SK-N-MC (cell line): ENCODE results near the gene SIMC1.

ENCODE experiments used
- DNase-seq: peaks from one replicate; pipeline ENCODE4 v3.0.0-alpha.2; 2011; ENCODE audit warnings: low read depth, low spot score
- H3K27ac ChIP-seq: fragments of 200-600 bp; sonication (generic); 2 replicates; pipeline ENCODE4 v1.5.1; 2016; ENCODE audit warnings: mixed run types
- H3K36me3 ChIP-seq: fragments of 200-600 bp; sonication (generic); 2 replicates; pipeline ENCODE4 v1.6.1; 2017; ENCODE audit warnings: antibody characterized with exemption, low read length, mixed read lengths; ENCODE audit not compliant: insufficient read depth
- H3K4me3 ChIP-seq: fragments of 200-600 bp; sonication (generic); 2 replicates; pipeline ENCODE4 v1.5.1; 2016
- H3K9ac ChIP-seq: fragments of 200-600 bp; sonication (generic); 2 replicates; pipeline ENCODE4 v1.8.0; 2017; ENCODE audit warnings: mixed run types, mixed read lengths; ENCODE audit not compliant: insufficient read length
- H3K9me3 ChIP-seq: fragments of 200-600 bp; sonication (generic); 2 replicates; pipeline ENCODE4 v1.6.1; 2017; ENCODE audit warnings: low read depth, mild to moderate bottlenecking, antibody characterized with exemption, low read length, moderate library complexity, mixed read lengths
- EZH2 ChIP-seq: fragments of 200-600 bp; sonication (generic); IDR thresholded peaks from one replicate; pipeline ENCODE4 v1.6.1; 2017; ENCODE audit warnings: antibody characterized with exemption
- FOXP2 ChIP-seq: optimal IDR thresholded peaks from 2 replicates; pipeline ENCODE3; 2011; ENCODE audit warnings: mild to moderate bottlenecking, moderate library complexity; ENCODE audit not compliant: insufficient read depth; ENCODE audit errors: extremely low read length, control extremely low read depth
- POLR2AphosphoS5 ChIP-seq: IDR thresholded peaks from 2 replicates; pipeline ENCODE4 v1.6.1; 2012; ENCODE audit warnings: mild to moderate bottlenecking, low read depth, low read length, borderline replicate concordance

The SIMC1 gene

DNA sequence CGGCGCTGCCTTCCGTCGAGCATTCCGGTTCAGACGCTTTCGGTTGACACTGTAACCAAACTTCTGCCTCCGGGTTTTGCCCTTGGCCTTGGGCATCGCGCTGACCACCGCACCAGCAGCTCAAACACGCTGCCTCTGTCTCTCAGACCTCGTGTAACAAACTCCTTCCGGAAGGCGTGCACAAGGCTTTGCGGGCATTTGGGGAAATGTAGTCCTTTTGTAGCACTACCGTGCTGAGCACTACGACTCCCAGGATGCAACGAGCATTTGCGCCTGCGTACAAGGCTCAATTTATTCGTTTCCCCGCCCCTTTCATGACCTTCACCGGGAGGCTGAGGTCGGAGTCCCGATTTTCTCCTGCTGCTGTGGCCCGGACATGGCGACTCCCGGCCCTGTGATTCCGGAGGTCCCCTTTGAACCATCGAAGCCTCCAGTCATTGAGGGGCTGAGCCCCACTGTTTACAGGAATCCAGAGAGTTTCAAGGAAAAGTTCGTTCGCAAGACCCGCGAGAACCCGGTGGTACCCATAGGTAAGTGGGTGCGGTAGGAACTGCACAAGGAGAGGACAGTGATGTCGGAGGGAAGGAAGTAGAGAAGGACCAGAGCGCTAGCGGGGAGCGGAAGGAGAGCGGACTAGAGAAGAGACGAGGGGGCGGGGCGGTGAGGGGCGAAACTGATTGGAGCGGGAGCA is 150.4 kb downstream of the SIMC1 start, which contains the start of the genes HIGD2A and NOP16:
TSS of gene HIGD2A (plus strand) at position 308 of the 691 bp plus-strand sequence. CDS start at position 377, 69 bp downstream.
TSS of gene NOP16 (minus strand) at position 155 of the 691 bp plus-strand sequence. CDS start at position 96, 59 bp downstream.
- Histone ChIP-seq H3K9ac (peak within 1 kb of the TSS; percentile 96), H3K36me3 (peaks cover 44% of the 10 kb centered on the region), H3K4me3 (peak within 1 kb of the TSS; percentile 86), H3K27ac (peak within 1 kb of the TSS; percentile 97), H3K9me3 (no peaks in the 10 kb centered on the region)
- peak; percentile 97 for DNase-seq
- TF ChIP-seq FOXP2 (no peak), POLR2AphosphoS5 (peak; percentile 96), EZH2 (no peak)

DNA sequence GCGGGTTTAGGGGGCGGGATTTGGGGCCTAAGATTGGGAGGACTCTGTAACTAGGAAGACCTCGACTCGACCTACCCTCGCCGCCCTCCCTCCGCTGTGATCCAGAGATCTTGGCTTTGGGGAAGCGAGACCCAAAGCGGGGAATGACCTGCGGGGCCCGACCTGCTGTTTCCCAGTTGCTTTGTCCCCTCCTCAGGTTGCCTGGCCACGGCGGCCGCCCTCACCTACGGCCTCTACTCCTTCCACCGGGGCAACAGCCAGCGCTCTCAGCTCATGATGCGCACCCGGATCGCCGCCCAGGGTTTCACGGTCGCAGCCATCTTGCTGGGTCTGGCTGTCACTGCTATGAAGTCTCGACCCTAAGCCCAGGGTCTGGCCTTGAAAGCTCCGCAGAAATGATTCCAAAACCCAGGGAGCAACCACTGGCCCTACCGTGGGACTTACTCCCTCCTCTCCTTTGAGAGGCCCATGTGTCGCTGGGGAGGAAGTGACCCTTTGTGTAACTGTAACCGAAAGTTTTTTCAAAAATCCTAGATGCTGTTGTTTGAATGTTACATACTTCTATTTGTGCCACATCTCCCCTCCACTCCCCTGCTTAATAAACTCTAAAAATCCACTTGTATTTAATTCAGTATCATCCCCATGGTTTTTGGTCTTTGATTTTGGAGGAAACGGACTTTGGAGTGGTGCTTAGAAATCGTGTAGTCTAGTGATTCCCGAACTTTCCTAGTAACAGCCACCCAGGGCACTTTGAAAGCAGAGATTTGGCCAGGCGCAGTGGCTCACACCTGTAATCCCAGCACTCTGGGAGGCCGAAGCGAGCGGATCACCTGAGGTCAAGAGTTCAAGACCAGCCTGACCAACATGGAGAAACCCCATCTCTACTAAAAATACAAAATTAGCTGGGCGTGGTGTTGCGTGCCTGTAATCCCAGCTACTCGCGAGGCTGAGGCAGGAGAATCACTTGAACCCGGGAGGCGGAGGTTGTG is 151.2 kb downstream of the SIMC1 start:
- H3K27ac ChIP-seq: peak overlapping the region; percentile 69; the same call in 1 of the 2 replicates
- peak overlapping the region; percentile 86 for H3K4me3 ChIP-seq
- peaks cover 36% of the 10 kb centered on the region for H3K36me3 ChIP-seq
- H3K9ac ChIP-seq: peak overlapping the region; percentile 94
- DNase-seq: no peak
- no peaks in the 10 kb centered on the region for H3K9me3 ChIP-seq
- TF ChIP-seq POLR2AphosphoS5: no peak; the same call in none of the 2 replicates
- no peak for TF ChIP-seq FOXP2
- TF ChIP-seq EZH2: no peak

DNA sequence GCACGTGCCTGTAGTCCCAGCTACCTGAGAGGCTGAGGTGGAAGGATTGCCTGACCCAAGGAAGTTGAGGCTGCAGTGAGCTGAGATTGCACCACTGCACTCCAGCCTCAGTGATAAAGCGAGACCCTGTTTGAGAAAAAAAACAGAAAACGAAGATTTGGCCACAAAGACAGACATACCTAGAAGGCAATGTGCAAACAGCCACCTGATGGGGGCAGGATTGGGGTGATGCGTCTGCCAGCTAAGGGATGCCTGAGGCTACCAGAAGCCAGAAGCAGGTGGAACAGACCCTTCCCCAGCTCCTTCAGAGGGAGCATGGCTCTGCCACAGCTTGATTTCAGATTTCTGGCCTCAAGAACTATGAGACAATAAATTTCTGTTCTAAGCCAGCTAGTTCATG is 153.3 kb downstream of the SIMC1 start:
- no peak for DNase-seq
- TF ChIP-seq POLR2AphosphoS5 (no peak), EZH2 (no peak), FOXP2 (no peak)
- H3K9ac ChIP-seq: no peak overlapping the region
- H3K4me3 ChIP-seq: no peak overlapping the region
- no peaks in the 10 kb centered on the region for H3K9me3 ChIP-seq
- peaks cover 15% of the 10 kb centered on the region for H3K36me3 ChIP-seq
- no peak overlapping the region for H3K27ac ChIP-seq

DNA sequence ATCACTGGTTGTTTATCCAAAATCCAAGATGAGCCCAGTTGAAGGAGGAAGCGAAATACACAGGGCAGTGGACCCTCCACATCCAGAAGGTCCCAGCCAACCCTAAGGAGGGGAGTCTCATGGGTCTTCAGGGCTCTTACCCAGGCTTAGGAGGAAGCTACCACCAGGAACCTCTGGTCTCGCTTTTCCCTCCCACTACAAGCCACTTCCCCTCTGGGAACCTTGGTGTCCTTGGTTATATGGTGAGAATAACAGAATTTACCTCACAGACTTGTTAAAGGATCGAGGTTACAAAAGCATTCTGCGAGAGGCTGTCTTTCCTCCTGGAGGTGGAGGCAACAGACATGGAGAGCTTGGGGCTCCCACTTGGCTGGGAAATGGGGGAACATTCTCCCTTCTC is 153.8 kb downstream of the SIMC1 start:
- no peak overlapping the region for H3K9ac ChIP-seq
- peaks cover 10% of the 10 kb centered on the region for H3K36me3 ChIP-seq
- no peaks in the 10 kb centered on the region for H3K9me3 ChIP-seq
- no peak overlapping the region for H3K27ac ChIP-seq
- no peak overlapping the region for H3K4me3 ChIP-seq
- DNase-seq: no peak
- TF ChIP-seq FOXP2 (no peak), POLR2AphosphoS5 (no peak), EZH2 (no peak)

GRCh38 chr5:176392526-176392925 is 154.3 kb downstream of the SIMC1 start:
- Histone ChIP-seq H3K36me3 (peaks cover 5% of the 10 kb centered on the region), H3K9ac (no peak overlapping the region), H3K9me3 (no peaks in the 10 kb centered on the region), H3K4me3 (no peak overlapping the region), H3K27ac (no peak overlapping the region)
- no peak for DNase-seq
- TF ChIP-seq FOXP2 (no peak), POLR2AphosphoS5 (no peak), EZH2 (no peak)

DNA sequence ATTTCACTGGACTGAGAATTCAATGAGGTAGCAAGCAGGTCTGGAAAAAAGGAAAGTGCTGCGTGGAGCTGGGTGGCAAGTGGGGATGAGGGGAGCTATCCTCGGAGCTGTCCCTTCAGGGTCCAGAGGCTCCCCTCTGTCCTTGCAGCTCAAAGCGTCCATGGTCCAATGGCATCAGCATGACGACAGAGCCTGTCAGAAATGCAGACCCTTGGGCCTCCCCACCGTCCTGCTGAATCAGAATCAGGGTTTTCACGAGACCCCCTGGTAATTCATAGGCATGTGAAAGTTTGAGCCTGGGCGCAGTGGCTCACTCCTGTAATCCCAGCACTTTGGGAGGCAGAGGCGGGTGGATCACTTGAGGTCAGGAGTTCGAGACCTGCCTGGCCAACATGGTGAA is 155.9 kb downstream of the SIMC1 start:
- Histone ChIP-seq H3K9ac (no peak overlapping the region), H3K27ac (no peak overlapping the region), H3K9me3 (no peaks in the 10 kb centered on the region), H3K36me3 (peaks cover 3% of the 10 kb centered on the region; the same call in 1 of the 2 replicates), H3K4me3 (no peak overlapping the region)
- TF ChIP-seq FOXP2 (no peak), EZH2 (no peak), POLR2AphosphoS5 (no peak)
- no peak for DNase-seq

DNA sequence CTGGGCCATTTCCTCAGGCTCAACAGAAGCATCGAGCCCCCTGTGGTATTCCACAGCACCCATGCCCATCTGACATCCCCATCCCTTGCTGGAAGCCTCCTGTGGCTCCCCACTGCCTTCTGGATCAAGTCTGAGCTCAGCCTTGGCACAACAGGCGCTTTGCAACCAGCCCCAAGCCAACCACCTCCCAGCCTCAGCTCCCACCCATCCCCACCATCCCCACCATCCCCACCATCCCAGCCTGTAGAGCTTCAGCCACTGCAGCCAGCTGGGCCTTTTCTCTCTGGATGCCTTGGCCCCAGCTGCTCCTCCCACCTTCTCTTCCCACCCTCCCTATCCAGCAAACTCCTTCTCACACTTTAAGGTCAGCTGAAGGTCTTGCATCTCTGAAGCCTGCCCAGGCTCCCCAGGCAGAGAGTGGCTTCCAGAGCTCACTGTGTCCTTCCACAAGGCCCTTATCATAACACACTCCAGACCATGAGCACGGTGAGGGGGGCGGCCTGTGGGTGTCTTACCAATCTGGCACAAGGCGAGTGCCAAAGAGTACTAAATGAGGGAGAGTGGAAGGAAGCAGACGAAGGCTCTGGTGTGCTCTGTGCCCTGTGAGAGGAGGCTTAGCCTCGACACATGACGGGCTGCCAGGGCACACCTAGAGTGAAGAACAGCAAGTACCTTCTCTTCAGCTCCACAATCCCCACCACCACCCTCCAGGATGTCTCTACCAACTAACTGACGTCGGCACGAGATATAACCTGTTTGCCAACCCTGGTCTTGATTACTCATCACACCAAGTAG is 156.9 kb downstream of the SIMC1 start:
- H3K9ac ChIP-seq: no peak overlapping the region

More for the DNA sequence above, 156.9 kb downstream of the SIMC1 start:
- H3K4me3 ChIP-seq: no peak overlapping the region
- no peak for DNase-seq
- H3K9me3 ChIP-seq: no peaks in the 10 kb centered on the region
- H3K27ac ChIP-seq: no peak overlapping the region
- H3K36me3 ChIP-seq: peaks cover 2% of the 10 kb centered on the region; the same call in 1 of the 2 replicates
- no peak for TF ChIP-seq FOXP2
- no peak for TF ChIP-seq POLR2AphosphoS5
- TF ChIP-seq EZH2: no peak
